Measurements from ENCODE around the gene SLC36A3.
"Not testable (repeated sequence)": the region's sequence is repeated elsewhere in the genome, so short reads cannot be mapped to it uniquely, and the experiment has no call there.

The SLC36A3 gene

GRCh38 chr5:151240268-151240835 lies 63.2 kb downstream of the SLC36A3 start:
- in situ Hi-C loops (cut with MboI; ENCODE audit: low sequenced_read_pairs): not testable (repeated sequence)

DNA sequence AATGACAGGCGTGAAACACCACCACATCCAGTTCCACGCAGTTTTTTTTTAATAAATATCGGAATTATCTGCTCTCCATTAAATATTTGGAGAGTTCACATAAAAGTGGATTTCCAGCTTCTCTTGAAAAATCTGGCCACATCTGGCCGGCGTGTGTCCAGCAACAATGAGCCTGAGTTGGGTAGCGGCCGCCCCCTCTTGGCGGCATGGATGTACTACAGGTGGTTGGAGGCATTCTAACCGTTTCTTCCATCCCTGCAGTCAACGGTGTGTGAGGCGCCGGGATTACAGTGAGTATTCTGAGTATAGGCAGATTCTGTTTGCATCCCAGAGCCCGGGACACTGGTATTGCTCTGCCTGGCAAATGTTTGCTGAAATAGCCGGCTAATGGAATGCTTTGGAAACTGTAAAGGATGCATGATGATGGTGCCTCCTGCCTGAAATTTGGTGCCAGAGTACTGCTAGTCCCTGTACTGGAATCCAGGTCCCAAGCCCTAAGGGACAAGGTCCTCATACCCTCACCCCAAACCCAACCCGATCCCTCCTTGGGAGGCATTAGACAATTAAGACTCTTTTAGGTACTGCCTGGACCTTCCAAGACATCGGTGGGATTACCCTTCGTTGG lies 64.2 kb downstream of the SLC36A3 start:
- in situ Hi-C loops (cut with MboI; ENCODE audit: low sequenced_read_pairs): no loop called here

DNA sequence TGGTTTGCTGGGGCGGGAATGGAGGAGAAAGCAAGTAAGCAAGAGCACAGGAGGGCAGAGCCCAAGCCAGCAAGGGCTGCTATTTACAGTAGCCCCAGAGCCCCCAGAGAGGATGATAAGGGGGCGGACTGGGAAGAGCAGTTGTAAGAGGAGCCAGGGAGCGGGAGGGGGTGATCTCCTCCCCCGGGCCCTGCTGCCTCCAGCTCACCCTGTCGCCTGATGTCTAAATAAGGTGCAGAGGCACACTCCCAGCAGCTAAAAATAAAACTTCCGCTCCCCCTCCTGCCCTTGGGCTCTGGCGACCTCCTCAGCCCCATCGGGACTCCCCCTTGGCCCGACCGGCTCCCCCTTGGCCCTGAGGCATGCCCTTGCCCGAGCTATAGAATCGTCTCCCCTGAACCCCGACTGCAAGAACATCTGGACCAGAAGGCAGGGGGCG lies 65.2 kb downstream of the SLC36A3 start:
- in situ Hi-C loops (cut with MboI; ENCODE audit: low sequenced_read_pairs): no loop called here

- in situ Hi-C loops (cut with MboI; ENCODE audit: low sequenced_read_pairs): no loop called here
Observed at GRCh38 chr5:151237685-151238084, 65.9 kb downstream of the SLC36A3 start.

DNA sequence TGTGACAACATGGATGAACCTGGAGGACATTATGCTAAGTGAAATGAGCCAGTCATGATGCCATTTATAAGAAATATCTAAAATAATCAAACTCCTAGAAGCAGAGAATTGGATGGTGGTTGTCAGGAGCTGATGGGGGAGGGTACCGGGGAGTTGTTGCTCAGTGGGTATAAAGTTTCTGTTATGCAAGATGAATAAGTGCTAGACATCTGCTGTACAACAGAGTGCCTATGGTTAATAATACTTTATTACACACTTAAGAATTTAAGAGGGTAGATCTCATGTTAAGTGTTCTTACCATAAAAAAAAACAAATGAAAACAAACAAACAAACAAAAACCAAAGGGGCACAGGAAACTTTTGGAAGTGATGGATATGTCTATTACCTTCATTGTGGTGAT lies 66.7 kb downstream of the SLC36A3 start:
- in situ Hi-C loops (cut with MboI; ENCODE audit: low sequenced_read_pairs): no loop called here

- in situ Hi-C loops (cut with MboI; ENCODE audit: low sequenced_read_pairs): not testable (repeated sequence)
Observed at GRCh38 chr5:151235239-151235571, 68.4 kb downstream of the SLC36A3 start.

GRCh38 chr5:151234476-151235238 lies 68.9 kb downstream of the SLC36A3 start:
- in situ Hi-C loops (cut with MboI; ENCODE audit: low sequenced_read_pairs): no loop called here

DNA sequence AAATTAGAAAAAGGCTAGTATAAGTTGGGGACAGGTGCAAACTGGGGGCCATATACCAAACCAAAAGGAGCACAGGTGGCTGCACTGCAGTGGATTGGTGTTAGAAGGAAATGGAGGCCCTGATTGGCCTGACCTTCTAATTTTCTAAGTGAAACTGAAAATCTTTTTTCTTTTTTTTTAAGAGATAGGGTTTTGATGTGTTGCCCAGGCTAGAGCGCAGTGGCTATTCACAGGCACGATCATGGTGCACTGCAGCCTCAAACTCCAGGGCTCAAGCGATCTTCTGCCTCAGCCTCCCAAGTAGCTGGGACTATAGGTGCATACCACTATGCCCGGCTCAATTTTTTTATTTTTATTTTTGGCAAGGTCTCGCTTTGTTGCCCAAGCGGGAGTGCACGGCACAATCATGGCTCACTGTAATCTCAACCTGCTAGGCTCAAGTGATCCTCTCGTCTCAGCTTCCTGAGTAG lies 69.9 kb downstream of the SLC36A3 start:
- in situ Hi-C loops (cut with MboI; ENCODE audit: low sequenced_read_pairs): no loop called here

- in situ Hi-C loops (cut with MboI; ENCODE audit: low sequenced_read_pairs): no loop called here
Observed at GRCh38 chr5:151231359-151231758, 72.2 kb downstream of the SLC36A3 start.

DNA sequence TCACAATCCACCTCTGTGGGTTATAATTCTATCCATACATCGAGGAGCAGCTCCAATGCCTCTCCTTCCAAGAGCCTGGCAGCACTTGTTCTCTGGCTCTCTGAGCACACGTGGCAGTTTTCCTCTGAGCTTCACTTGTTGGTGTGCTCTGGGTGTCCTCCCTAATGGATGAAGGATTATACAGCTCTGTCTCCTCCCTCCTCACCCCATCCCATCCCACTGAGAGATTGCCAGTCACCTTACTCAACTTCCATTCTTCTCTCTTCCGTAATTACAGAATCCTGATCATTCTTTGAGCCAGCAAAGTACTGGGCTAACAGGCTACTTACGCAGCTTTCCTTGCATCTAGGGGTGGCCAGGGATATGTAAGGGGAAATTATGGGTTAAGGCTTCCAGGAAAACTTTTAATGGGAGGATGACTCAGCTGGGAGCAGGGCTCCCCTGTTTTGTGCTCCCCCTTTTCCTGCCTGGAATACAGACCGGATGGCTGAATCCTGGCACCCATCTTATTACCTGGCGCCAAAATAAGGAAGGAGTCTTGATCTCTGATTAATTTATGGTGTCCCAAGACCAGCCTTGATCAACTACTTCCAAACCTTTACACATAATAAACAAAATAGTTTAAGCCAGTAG lies 73.4 kb downstream of the SLC36A3 start:
- in situ Hi-C loops (cut with MboI; ENCODE audit: low sequenced_read_pairs): no loop called here

- in situ Hi-C loops (cut with MboI; ENCODE audit: low sequenced_read_pairs): no loop called here
Observed at GRCh38 chr5:151228986-151229385, 74.6 kb downstream of the SLC36A3 start.

GRCh38 chr5:151227918-151228447 lies 75.6 kb downstream of the SLC36A3 start:
- in situ Hi-C loops (cut with MboI; ENCODE audit: low sequenced_read_pairs): no loop called here

All from HL-60/S4 treated with phorbol 12-myristate 13-acetate at 8.2 ng/mL for 4 days and 3 days (cell line).